Stimulated activated CD8-positive, alpha-beta memory T cell treated with anti-CD3 and anti-CD28 coated beads, Interleukin-7, amount 100 ng/mL, for 24 hours (primary cell): Measurements from ENCODE around the gene LUM.

Source experiments
- DNase-seq: peaks from one replicate; pipeline ENCODE4 v3.0.0-alpha.2; 2020; ENCODE audit warnings: low read depth

The LUM gene

DNA sequence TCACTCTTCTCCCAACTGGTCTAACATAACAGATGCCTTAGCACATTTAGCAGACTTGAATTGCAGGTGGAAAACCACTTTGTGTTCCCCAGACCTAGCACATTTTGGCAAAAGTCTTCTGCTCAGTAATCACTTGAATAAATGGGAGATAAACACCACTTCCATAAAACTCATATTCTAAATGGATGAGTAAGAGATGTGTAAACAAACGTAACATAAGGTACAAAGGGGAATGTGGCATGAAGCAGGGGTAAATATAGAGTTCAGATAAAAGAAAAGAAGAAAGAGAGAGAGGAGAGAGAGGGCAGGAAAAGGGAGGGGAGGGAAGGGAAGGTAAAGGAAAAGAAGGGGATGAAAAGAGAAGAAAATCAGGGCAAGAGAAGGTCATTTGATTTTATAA is 36.4 kb downstream of the LUM start:
- no peak for DNase-seq

DNA sequence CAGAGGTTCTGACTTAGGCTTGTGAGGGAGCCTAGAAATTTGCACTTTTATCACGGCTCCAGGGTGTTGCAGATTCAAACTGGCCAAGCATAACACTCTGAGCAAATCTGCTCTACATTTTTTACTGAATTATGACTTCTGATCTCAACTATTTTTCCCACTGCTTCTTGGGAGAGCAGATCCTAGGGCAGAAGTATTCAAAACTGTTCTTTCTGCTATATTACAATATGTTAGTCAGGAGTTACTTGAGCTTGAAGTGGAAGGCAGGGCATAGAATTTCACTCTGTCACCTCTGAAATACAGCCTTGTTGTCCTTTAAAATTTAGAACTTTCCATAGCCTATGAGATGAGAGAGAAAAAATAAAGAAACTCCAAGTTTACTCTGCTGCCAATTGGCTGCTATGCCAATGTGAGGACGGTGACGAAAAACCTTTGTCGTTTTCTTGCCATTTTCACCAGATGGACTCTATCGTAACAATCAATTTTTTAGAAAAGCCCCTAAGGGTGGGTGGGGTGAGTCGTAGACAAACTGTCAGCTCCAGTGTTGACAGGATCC is 37.1 kb downstream of the LUM start:
- no peak for DNase-seq

DNA sequence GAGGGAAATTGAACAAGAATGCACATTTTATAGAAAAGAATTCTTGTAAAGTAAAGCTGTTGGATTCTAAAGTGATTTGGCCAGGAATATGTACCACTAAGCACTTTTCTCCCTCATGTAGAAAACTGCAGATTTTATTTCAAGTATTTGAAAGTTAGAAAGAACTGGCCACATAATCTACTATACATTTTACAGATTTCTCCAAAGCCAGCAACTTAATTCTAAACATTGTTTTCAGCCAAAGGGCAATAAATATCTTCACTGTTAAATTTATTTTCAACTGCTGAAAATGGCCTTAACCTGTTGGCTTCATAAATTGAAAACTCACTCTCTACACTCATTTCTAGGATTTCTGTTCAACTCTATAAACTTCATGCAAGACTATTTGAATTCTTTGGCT is 37.9 kb downstream of the LUM start:
- no peak for DNase-seq

DNA sequence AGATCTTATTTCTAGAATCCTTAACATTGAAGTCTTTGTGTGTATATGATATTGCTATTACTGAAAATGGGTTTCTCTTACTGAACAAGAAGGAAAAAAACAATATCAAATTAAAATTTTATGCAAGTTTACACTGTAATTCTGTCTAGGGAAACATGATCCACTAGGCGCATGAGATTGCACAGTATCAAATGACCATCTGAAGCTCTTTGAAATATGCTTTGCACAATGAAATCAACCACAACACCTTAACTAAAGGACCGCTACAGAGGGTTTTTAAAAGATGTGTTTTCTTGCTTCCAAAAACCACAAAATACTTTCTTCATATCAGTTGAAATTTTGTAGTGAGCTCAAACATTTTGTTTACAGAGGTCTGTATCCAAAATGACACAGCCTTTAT is 38.4 kb downstream of the LUM start:
- DNase-seq = no peak

DNA sequence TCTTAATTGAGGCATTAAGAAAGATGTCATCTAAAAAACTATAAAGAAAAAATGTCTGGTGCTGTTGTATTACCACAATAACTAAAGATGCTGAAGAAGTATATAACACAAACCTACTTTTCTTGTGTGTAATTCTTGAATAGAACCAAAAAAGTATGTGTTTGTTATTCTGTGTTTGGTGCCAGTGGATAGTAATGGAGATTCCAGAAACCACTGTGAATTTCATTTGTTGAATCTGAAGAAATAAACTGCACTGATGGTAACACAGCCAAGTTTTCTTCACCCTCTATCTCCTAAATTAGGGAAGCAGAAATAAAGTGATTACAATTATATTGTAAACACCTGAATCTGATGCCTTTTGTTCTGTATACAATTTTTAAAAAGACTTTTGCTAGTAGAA is 40.4 kb downstream of the LUM start:
- no peak for DNase-seq

DNA sequence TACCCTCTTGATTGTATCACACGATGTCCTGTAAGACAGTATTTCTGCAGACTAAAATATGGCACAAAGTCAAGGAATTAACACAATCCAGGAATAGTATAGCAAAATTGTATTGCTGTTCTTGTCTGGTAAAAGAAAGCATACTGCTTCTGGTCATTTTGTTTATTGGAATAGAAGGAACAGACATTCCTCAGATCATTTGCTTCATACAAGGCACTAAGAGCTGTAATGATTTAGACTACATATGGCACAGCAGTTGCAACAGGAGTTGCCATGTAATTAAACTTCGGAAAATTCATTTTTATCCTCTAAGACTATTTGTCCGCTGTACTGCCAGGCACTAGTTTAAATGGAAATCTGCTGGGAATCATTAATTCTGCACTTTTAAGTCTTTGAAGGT is 45.9 kb downstream of the LUM start:
- no peak for DNase-seq

DNA sequence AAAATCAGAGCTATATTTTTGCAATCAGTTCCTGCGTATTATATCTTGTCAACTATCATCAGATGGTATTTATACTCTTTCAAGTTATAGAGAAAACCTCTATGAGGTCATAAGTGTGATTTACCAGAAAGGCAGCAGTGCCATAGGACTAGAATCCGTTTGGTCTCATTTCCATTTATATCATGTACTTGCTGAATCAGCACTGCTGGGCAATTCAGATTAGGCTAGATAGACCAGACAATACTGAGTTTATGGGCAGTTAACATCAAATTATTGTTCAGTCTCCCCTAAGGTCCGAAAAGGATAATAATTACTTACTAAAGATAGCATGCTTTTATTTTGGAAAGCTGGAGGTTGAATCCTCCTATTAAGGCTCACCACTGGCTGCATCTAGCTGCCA is 46.7 kb downstream of the LUM start:
- no peak for DNase-seq

DNA sequence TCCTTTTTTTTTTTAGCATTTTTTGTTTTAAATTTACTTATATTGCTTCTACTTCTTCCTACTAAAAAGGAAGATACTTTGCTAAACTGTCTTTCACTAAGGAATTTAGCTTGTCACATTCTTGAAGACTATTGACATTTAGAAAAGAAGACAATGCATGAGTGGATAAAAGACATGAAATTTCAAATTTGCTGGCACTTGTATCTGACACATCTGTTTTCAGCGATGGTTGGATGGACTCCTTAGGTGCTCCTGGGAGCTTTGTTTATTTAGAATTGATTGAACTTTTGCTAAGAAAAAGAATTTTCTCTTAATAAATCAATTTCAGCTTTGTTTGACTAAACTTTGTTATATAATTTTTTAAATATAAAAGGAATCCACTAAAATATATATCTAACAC is 50.2 kb downstream of the LUM start:
- no peak for DNase-seq

DNA sequence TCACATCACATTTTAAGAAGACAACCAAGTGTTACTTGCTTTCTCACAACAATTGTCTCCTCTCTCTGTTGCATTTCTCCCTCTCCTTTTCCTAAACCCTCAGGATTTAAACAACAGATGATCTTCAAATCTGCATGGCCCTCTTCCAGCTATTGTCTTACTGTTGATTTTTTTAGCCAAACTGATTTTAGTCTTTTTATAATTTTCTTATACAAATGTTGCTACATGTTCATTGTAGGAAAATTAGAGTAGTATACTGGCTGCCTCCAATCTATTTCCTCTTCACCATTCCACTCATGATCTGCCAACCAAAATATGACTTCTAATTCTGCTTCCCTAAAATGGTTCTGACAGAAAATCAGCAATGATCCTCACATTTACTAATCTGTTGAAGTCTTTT is 52.1 kb downstream of the LUM start:
- DNase-seq = no peak

DNA sequence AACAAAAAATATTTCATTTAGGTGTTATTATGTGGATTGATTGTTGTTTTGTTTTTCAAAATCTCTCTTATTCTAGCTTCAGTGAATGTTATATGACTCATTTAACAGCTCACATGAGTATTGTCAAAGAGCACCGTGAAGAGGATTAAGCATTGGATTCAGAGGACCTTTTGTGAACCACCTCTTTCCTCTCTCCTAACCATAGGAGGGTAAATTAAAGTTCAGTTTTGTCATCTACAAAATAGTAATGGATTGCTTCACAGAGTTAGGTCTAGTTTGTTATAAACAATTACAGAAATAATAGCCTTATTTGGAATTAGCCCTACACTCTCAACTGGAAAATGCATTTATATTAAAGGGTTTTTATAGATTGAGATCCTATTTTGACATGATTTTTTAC is 52.5 kb downstream of the LUM start:
- no peak for DNase-seq

DNA sequence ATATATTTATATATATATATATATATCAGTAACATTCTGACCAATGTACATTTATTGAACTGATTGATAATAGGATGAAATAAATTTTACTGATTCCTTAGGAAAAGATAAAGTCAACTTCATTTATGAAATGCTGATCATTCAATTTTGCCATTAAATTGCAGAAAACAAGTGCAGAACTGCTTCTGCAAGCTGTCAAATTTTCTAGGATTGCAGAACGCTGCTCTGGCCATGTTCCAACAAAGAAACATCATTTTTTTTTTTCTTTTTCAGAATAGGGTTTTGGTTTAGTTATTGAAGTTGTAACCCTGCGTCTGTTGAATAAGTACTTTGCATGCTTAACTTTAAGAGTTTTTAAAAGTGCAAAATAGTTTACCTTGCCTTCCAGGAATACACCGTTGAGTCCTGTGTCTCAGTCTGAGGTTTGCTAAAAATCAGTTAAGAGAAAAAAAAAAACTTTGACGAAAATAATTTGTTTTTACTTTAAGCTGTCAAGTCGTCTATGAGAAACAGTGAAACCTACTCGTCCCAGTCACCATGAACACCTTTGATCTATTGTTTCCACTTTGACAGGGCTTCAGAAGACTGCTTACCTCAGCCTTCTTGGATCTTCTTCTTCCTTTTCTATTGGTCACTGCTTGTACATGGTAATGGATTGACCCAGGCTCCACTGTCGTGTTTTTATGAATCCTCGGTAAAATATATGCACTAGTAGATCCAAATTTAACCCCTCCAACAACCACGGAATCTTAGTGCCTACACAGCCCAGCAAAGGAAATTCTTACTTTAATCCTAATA is 53.7 kb downstream of the LUM start, which contains the start of gene KERA:
Gene KERA (minus strand): TSS at position 657 of the 798 bp plus-strand sequence. CDS start 1,743 bp downstream, outside the sequence.
- no peak for DNase-seq

DNA sequence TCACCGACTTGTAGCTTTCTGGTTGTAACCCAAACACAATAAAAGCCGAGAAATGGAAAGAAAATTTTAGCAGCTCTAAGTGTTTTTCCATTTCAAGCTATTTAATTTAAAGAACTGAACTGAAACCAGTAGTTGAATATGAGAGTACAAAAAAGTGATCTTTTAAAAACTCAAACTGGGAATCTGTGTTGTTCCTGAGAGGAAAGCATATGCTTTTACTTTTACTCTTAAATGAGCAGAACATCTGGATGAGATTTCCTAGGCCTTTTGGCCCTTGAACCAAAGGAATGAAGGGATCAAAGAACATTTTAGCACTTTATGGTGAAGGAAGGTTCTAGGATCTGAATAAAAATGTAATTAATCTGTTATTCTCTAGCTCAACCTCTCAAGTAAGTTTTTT is 54.8 kb downstream of the LUM start:
- DNase-seq = no peak

DNA sequence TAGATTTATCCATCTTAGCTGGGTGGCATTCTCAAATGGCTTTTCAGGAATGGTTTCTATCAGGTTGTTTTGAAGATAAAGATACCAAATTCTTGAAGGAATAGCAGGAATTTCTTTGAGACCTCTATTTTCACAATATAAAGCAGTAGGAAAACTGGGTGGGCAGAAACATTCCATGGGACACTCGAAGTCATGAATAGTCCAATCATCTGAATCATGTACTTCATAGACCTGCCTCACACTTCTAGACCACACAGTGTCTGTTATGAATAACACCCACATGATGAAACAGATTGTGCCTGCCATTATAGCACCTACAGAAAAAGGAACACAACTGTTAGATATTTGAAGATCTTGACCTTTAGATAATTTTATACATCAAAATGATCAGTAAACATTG is 55.3 kb downstream of the LUM start:
- DNase-seq = no peak

DNA sequence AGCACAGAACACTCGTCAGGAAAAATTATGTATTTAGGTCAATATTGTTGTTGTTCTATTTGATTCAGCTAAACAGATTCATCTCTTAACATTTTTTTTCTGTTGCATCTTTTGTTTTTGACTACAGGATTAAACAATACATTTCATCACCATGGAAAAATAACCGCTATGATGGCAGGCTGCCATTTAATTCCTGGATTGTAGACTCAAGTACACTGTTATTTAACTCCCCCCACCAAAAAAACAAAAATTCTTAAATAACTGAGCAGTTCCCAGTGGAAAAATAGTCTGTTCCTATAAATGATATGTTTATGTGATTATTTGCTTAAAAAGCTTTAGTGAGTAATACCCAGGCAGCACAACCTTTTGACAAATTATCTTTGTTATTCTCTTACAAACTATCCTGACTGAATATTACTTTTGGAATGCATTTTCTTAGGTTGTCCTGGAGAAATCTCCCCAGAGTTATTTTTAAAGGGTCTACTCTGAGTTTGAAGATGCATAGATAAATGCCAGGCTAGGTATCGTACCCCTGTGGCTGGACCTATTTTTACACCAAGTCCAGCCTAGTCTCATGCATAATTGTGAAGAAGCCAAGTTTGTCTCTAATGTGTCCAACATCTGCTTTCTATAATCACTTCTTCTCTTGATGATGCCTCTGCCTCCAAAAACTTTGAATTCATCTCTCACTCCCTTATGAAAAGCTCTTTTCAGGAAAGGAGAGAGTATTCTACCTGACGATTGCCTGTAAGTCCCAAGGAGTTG is 57.2 kb downstream of the LUM start:
- DNase-seq = no peak
